ENCODE results near the gene SLC6A8. TPM values are rescaled to one million over a fixed set of nuclear protein-coding genes. Genes with fewer than 3 reads are reported as not detected.
A peak's percentile ranks its signal among the peaks of the same experiment; 100 is the strongest.
"Not testable (repeated sequence)": the region's sequence is repeated elsewhere in the genome, so short reads cannot be mapped to it uniquely, and the experiment has no call there.

SLC6A8 gene
- total RNA-seq, 2 donors from 2014 or later = 1.1 to 26.1 TPM

GRCh38 chrX:153733651-153734240 is 46.0 kb downstream of the SLC6A8 start:
- Mint-ChIP-seq H3K4me3 (no peak overlapping the region), H3K36me3 (ENCODE audit: low read depth) (no peaks in the 10 kb centered on the region), H3K27ac (no peak overlapping the region), H3K9me3 (no peaks in the 10 kb centered on the region), H3K4me1 (peaks cover 27% of the 10 kb centered on the region), H3K27me3 (no peaks in the 10 kb centered on the region)
- no peak for ATAC-seq (replicated peaks)

DNA sequence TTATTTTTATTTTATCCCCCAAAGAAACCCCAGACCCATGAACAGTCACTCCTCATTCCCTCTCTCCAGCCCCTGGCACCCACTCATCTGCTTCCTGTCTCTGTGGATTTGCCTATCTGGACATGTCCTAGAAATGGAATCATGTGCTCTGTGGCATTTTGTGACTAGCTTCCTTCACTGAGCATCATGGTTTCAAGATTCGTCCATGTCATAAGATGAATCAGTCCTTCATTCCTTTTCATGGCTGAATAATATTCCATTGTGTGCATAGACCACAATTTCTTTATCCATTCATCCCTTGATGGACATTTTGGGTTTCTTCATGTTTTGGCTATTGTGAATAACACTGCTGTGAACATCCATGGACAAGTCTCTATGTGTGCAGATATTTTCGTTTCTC is 47.1 kb downstream of the SLC6A8 start:
- Mint-ChIP-seq H3K4me1 (peaks cover 27% of the 10 kb centered on the region), H3K27ac (peak overlapping the region; percentile 53), H3K4me3 (peak overlapping the region; percentile 65), H3K9me3 (no peaks in the 10 kb centered on the region), H3K27me3 (no peaks in the 10 kb centered on the region), H3K36me3 (ENCODE audit: low read depth) (no peaks in the 10 kb centered on the region)
- ATAC-seq (replicated peaks) = peak; percentile 58

GRCh38 chrX:153735274-153735673 is 47.5 kb downstream of the SLC6A8 start:
- Mint-ChIP-seq H3K27me3 (no peaks in the 10 kb centered on the region), H3K4me1 (peaks cover 27% of the 10 kb centered on the region), H3K4me3 (peak overlapping the region; percentile 65), H3K27ac (peak overlapping the region; percentile 53), H3K9me3 (no peaks in the 10 kb centered on the region), H3K36me3 (ENCODE audit: low read depth) (no peaks in the 10 kb centered on the region)
- peak; percentile 83 for ATAC-seq (replicated peaks)

DNA sequence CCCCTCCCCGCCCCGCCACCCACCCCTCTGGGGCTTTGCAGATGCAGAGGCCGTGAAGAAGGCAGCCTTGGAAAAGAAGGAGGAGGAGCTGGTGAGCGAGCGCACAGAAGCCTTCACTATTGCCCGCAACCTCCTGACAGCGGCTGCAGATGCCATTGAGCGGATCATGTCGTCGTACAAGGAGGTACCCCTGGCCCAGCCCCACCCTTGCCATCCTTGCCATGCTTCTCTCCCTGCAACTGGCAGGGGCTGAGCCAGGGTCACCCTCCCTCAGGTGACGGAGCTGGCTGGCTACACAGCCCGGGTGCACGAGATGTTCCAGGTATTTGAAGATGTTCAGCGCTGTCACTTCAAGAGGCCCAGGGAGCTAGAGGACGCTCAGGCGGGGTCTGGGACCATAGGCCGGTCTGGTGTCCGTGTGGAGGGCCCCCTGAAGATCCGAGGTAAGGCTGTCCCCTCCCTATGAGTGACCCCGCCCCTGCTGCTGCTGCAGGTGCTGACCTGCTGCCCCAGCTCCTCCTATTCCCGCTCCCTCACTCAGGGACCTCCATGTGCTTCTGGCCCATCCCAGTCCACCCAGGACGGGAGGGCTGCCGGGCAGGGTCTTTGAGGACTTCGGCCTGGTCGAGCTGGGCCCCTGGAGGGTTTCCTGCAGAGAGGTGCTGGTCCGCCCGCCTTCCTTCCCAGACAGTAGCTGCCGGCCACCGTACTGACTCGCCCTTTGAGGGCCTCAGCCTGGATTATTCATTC is 48.5 kb downstream of the SLC6A8 start:
- Mint-ChIP-seq H3K27me3 (no peaks in the 10 kb centered on the region), H3K27ac (no peak overlapping the region), H3K36me3 (ENCODE audit: low read depth) (no peaks in the 10 kb centered on the region), H3K4me1 (peaks cover 20% of the 10 kb centered on the region), H3K9me3 (no peaks in the 10 kb centered on the region), H3K4me3 (no peak overlapping the region)
- ATAC-seq (replicated peaks) = no peak

GRCh38 chrX:153736871-153737441 is 49.2 kb downstream of the SLC6A8 start:
- no peaks in the 10 kb centered on the region for H3K9me3 Mint-ChIP-seq
- H3K27ac Mint-ChIP-seq = no peak overlapping the region
- H3K4me3 Mint-ChIP-seq = no peak overlapping the region
- H3K27me3 Mint-ChIP-seq = no peaks in the 10 kb centered on the region
- peaks cover 12% of the 10 kb centered on the region for H3K4me1 Mint-ChIP-seq
- ATAC-seq (replicated peaks) = no peak
- no peaks in the 10 kb centered on the region for H3K36me3 Mint-ChIP-seq (ENCODE audit: low read depth)

DNA sequence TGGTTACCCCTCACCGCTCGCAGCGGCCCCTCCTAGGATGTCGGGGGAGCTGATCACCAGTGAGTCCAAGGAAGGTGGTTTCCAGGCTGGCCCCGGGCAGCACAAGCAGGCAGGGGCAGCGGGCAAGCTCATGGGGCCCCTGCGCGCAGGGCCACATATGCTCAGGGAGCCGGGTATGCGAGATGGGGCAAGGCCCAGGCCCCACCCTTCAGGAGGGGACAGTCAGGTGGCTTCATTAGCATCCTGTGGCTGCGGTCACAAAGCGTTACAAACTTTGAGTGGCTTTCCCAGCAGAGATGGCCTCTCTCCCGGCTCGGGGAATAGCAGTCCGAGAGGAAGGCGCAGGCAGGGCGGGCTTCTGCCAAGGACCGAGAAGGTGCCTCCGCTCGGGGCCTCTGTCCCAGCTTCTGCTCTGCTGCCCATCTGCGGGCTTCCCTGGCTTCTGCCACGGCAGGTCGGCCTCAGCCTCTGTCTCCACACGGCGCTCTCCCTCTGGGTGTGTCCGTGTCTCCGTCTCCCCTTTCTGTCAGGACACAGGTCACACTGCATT is 50.4 kb downstream of the SLC6A8 start:
- H3K27me3 Mint-ChIP-seq = no peaks in the 10 kb centered on the region
- H3K4me1 Mint-ChIP-seq = peaks cover 12% of the 10 kb centered on the region
- ATAC-seq (replicated peaks) = no peak
- H3K36me3 Mint-ChIP-seq (ENCODE audit: low read depth) = no peaks in the 10 kb centered on the region
- H3K4me3 Mint-ChIP-seq = no peak overlapping the region
- H3K9me3 Mint-ChIP-seq = no peaks in the 10 kb centered on the region
- no peak overlapping the region for H3K27ac Mint-ChIP-seq

DNA sequence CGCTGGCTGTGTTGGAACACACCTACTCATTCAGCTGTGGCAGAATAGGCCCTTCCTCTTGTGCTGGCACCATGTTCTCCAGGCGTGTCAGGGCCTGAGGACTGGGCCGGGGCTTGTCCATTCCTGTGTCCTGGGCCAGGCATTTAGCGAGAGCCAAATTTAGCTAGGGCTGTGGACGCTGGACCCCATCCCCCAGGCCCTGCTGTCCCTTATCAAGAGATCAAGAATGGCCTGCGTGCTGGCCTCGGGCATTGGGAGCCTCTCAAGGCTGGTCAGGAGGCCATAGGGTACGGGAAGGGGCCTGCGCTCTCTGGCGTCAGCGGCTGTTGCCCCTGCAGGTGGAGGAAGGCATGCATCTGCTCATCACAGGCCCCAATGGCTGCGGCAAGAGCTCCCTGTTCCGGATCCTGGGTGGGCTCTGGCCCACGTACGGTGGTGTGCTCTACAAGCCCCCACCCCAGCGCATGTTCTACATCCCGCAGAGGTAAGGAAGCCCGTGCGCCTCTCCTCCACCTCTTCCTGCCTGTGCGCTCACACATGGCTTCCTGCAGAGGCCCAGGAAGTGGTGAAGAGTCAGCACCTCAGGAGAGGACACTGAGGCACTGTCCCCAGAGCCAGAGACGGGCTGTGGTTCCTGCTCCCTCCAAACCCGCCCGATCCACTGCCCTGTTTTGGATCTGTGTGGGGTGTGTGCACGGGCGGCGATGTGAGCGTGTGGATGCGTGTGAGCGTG is 52.2 kb downstream of the SLC6A8 start:
- Mint-ChIP-seq H3K9me3 (no peaks in the 10 kb centered on the region), H3K4me3 (peak overlapping the region; percentile 84), H3K36me3 (ENCODE audit: low read depth) (no peaks in the 10 kb centered on the region), H3K4me1 (peaks cover 8% of the 10 kb centered on the region), H3K27ac (peak overlapping the region; percentile 79), H3K27me3 (no peaks in the 10 kb centered on the region)
- ATAC-seq (replicated peaks) = peak; percentile 87

DNA sequence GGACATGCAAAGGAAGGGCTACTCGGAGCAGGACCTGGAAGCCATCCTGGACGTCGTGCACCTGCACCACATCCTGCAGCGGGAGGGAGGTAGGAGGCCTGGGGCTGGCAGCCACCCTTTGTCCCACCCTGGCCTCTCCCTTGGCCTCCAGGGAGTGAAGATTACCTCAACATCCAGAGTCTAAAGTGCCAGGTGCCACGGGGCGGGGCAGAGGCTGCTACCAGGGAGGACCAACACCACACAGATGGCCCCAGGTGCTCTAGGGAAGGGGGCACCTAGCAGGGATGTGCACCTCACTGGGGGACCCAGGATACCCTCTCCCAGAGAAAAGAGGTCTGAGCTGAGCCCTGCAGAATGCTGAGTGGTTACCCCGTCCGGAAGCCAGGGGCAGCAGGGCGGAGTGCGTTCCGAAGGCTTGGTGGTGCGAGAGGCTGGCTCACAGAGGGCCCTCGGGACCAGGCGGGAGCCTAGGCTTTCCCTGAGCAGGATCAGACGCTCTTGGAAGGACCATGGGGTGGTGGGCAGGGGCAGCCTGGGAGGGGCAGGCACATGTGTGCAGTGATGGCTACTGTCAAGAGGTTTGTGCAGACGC is 53.0 kb downstream of the SLC6A8 start:
- Mint-ChIP-seq H3K4me1 (peaks cover under 1% of the 10 kb centered on the region), H3K27me3 (no peaks in the 10 kb centered on the region), H3K36me3 (ENCODE audit: low read depth) (no peaks in the 10 kb centered on the region), H3K9me3 (no peaks in the 10 kb centered on the region), H3K4me3 (peak overlapping the region; percentile 84), H3K27ac (peak overlapping the region; percentile 79)
- ATAC-seq (replicated peaks) = peak; percentile 44

DNA sequence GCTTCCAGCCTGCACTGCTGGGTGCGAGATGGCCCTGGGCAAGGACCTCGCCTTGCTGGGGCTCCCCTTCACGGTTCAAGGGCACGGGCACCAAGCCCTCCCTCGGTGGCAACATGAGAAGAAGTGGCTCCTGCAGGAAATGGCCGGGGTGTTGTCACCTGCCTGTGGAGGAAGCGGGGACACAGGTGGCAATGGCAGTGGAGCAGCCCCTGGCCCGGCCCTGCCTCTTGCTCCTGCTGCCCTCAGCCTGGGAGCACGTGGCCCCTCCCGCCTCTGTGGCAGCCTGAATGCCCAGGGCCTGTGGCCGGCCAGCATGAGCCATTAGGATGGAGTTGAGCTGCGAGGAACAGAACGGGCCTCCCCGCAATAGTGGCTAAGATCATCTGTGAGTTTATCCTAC is 53.7 kb downstream of the SLC6A8 start:
- ATAC-seq (replicated peaks) = no peak
- H3K27ac Mint-ChIP-seq = peak overlapping the region; percentile 72
- no peaks in the 10 kb centered on the region for H3K36me3 Mint-ChIP-seq (ENCODE audit: low read depth)
- peaks cover 4% of the 10 kb centered on the region for H3K4me1 Mint-ChIP-seq
- no peaks in the 10 kb centered on the region for H3K9me3 Mint-ChIP-seq
- H3K27me3 Mint-ChIP-seq = no peaks in the 10 kb centered on the region
- peak overlapping the region; percentile 84 for H3K4me3 Mint-ChIP-seq

DNA sequence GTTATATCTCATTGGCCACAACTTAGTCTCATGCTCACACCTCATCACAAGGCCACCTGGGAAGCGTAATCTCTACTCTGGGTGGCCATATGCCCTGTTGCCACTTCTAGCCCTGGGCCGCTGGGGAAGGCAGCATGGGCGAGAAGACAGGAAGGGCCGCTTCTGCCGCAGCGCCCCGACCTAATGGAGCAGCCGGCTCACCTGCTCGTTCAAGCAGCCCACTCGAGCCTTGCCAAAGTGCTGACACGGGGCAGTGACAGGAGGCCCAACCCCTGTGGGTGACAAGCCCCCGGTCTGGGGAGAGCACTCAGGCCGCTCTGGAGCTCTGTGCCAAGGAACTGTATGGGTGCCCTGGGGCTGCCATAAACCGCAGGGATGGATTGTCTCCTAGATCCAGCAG is 54.4 kb downstream of the SLC6A8 start:
- H3K36me3 Mint-ChIP-seq (ENCODE audit: low read depth); H3K9me3 Mint-ChIP-seq; H3K27ac Mint-ChIP-seq; H3K27me3 Mint-ChIP-seq; H3K4me1 Mint-ChIP-seq; ATAC-seq (replicated peaks): not testable (repeated sequence)
- peak overlapping the region; percentile 84 for H3K4me3 Mint-ChIP-seq

- H3K4me1 Mint-ChIP-seq; H3K27ac Mint-ChIP-seq; H3K36me3 Mint-ChIP-seq (ENCODE audit: low read depth); ATAC-seq (replicated peaks); H3K4me3 Mint-ChIP-seq; H3K9me3 Mint-ChIP-seq; H3K27me3 Mint-ChIP-seq: not testable (repeated sequence)
Observed at GRCh38 chrX:153742796-153743467, 55.2 kb downstream of the SLC6A8 start.

DNA sequence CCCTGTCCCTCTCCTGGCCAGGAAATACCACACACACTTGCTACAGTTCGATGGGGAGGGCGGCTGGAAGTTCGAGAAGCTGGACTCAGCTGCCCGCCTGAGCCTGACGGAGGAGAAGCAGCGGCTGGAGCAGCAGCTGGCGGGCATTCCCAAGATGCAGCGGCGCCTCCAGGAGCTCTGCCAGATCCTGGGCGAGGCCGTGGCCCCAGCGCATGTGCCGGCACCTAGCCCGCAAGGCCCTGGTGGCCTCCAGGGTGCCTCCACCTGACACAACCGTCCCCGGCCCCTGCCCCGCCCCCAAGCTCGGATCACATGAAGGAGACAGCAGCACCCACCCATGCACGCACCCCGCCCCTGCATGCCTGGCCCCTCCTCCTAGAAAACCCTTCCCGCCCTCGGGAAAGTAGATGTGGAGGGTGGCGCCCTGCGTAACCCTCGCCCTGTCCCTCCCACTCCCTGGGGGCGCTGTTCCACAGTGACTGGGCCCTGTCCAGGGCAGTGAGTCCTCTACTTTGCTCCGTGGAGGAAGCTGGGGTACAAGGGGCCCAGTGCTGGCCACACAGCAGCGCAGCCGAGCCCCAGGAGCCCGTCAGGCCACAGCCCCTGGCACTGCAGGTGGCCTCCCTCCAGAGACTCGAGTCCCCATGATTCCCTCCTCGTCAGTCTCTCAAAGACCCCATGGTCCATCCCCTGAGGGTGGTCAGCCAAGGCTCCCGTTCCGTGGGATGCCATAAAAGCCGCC is 55.9 kb downstream of the SLC6A8 start:
- H3K27ac Mint-ChIP-seq; H3K4me3 Mint-ChIP-seq; ATAC-seq (replicated peaks); H3K36me3 Mint-ChIP-seq (ENCODE audit: low read depth); H3K27me3 Mint-ChIP-seq; H3K4me1 Mint-ChIP-seq; H3K9me3 Mint-ChIP-seq: not testable (repeated sequence)
